ENCODE data around the gene TTI1. TPM values are rescaled to one million over a fixed set of nuclear protein-coding genes. Genes with fewer than 3 reads are reported as not detected.

Gene TTI1
- total RNA-seq, 1 experiment from 2014 or later: 16.1 TPM

DNA sequence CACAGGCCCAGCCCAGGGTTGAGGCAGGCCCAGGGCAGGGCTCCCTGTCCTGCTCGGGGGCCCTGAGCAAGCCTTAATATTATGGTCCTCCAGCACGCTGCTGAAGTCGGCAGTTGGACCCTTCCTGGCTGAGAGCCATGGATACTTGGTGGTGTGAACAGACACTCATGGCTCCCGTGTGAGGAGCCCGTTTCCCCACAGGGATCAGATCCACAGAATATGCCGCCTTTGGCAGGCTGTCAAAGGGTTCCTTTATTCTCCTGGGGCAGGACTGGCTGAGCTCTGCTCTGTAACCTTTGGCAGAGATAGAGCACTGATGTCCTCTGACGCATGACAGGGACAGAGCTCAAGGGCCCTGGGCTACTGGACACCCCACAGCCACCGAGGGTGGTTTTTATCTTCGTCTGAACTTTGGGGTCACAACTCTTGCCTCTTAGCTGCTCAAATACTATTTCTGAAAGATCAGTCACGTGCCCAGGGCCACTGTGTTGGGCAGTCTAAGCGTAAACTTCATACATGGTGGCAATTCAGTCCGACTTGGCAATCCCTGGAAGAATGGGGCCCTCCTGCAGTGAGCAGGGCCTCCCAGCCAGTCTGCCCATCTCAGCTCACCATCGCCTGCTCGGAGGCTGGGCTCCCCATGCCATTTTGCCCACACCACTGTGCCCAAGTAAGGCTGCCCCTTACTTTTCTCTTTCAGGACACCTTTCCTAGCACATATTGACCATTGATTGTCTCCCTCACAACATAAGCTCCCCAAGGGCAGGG, 49.1 kb downstream of the TTI1 start:
- DNase-seq (ENCODE audit: low read depth in 1 of 2, low spot score in 2 of 2): no peak
- Histone ChIP-seq H3K4me1 (replicated peaks) (peaks cover 29% of the 10 kb centered on the region), H3K27ac (no peak overlapping the region), H3K9me3 (replicated peaks) (no peaks in the 10 kb centered on the region), H3K36me3 (peaks cover 12% of the 10 kb centered on the region), H3K27me3 (replicated peaks) (no peaks in the 10 kb centered on the region), H3K4me3 (no peak overlapping the region)

DNA sequence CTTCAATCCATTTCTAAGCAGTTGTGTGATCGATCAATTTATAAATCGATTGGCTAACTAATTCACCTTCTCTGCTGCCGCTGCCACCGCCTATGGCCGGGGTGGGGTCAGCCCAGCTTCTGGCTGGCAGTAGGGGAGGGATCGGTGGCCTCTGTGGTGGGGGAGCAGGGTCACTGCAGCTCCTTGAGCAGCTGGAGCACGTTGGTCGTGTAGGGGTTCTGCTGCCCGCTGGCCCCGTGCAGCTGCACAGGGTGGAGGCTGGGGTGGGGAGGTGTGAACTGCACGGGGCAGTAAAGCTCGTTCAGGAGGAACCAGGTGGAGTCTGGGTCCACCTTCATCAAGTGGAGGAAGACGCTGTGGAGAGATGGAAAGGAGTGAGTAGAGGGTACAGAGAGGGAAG, 50.0 kb downstream of the TTI1 start:
- Histone ChIP-seq H3K9me3 (replicated peaks) (no peaks in the 10 kb centered on the region), H3K4me3 (no peak overlapping the region), H3K27me3 (replicated peaks) (no peaks in the 10 kb centered on the region), H3K4me1 (replicated peaks) (peaks cover 19% of the 10 kb centered on the region), H3K27ac (no peak overlapping the region), H3K36me3 (peaks cover 12% of the 10 kb centered on the region)
- DNase-seq (ENCODE audit: low read depth in 1 of 2, low spot score in 2 of 2): no peak

DNA sequence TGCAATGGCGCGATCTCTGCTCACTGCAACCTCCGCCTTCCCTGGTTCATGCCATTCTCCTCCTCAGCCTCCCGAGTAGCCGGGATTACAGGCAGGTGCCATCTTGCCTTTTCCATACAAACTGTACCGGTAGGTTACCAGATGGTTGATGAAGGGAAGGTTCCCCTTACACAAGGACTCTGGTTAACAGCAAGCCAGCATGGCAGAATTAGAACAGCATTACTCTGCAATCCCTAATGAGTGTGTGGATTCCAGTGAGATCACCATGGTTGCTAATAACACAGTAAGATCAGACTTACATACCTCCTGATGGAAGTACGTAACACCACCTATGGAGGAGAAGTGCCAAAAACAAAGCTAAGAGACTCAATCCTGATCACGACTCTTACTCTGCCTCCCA, 51.7 kb downstream of the TTI1 start:
- H3K4me1 ChIP-seq (replicated peaks): peaks cover 2% of the 10 kb centered on the region
- H3K36me3 ChIP-seq: peaks cover 4% of the 10 kb centered on the region
- no peak overlapping the region for H3K4me3 ChIP-seq
- no peaks in the 10 kb centered on the region for H3K27me3 ChIP-seq (replicated peaks)
- no peak overlapping the region for H3K27ac ChIP-seq
- DNase-seq (ENCODE audit: low read depth in 1 of 2, low spot score in 2 of 2): no peak
- no peaks in the 10 kb centered on the region for H3K9me3 ChIP-seq (replicated peaks)

DNA sequence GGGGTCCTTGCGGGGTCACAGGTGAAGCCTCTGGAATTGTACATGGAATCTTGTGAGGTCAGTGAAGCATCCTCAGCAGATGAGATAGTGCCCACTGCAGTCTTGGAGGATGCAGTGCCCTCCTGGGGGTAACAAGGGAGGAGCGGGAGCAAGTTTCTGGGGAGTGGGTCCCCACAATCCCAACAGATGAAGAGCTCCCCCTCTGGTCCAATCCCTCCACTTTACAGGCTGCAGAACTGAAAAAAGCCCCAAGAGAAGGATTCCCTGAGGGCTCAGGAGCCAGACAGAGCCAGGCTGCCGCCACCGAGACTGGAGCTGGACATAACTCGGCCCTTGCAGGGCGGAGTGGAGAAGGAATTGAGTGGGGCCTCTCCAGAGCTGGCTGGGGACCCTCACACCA, 52.4 kb downstream of the TTI1 start:
- Histone ChIP-seq H3K27me3 (replicated peaks) (no peaks in the 10 kb centered on the region), H3K36me3 (no peaks in the 10 kb centered on the region; the same call in none of the 2 replicates), H3K4me1 (replicated peaks) (no peaks in the 10 kb centered on the region), H3K4me3 (no peak overlapping the region), H3K27ac (no peak overlapping the region), H3K9me3 (replicated peaks) (no peaks in the 10 kb centered on the region)
- no peak for DNase-seq (ENCODE audit: low read depth in 1 of 2, low spot score in 2 of 2)

DNA sequence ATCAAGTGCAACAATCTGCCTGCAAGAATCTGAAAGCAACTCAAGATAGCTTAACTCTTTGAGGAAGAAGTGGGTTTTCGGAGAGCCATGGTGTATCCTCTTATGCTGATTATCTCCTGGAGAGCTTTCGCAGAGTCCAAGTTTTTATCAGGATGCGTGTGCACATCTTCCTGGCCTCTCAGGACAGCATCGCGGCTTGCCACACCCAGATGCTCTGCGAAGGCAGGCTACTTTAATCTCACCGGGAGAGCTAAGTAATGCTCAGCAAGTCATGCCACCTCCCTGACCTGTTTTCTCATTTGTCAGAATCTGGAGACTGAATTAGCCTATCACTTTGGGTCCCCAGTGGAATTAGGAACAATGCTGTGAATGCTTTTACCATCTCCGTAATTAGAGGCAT, 52.9 kb downstream of the TTI1 start:
- Histone ChIP-seq H3K27ac (no peak overlapping the region), H3K9me3 (replicated peaks) (no peaks in the 10 kb centered on the region), H3K27me3 (replicated peaks) (no peaks in the 10 kb centered on the region), H3K36me3 (no peaks in the 10 kb centered on the region; the same call in 1 of the 2 replicates), H3K4me1 (replicated peaks) (no peaks in the 10 kb centered on the region), H3K4me3 (no peak overlapping the region)
- no peak for DNase-seq (ENCODE audit: low read depth in 1 of 2, low spot score in 2 of 2)

DNA sequence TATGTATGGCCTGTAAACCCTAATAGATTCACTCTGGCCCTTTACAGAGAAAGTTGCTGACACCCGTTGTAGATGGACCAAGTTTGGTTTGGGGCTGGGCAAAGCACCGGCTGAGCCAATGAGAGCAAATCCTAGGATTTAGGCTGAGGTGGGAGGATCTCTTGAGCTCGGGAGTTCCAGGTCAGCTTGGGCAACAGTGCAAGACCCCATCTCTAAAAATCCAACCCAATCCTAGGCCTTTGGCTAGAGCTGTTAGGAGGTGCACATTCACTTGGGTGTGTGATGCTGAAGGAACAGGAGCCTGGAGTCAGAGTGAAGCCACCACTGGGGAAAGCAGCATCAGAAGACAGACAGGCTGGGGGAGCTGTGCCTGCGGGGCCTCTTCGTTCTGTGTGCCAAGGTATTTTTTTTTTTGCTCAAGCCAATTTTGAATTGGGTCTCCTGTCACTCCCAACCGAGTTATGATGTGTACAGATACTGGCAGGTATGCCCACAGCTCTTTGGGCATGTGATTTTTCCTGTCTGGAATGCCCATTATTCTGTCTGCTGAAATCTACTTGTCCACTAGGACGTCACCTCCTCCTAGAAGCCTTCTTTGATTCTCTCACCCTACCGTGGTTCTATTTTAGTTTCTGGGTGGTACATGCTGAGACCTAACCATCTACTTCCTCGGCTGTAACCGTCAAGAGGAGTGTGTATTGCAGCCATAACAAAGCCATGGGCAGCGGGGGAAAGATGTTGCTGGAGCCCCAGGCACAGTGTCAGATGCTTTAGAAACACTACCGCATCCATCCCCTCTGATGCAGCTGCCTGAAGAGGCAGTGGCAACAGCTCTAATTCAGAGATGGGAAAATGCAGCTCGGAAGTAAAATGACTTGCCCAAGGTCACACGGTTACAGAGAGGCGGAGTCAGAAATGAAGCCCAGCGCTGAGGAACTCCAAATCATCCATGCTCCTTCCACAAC, 54.0 kb downstream of the TTI1 start:
- no peak overlapping the region for H3K4me3 ChIP-seq
- no peak overlapping the region for H3K27ac ChIP-seq
- no peaks in the 10 kb centered on the region for H3K27me3 ChIP-seq (replicated peaks)
- H3K36me3 ChIP-seq: no peaks in the 10 kb centered on the region
- H3K4me1 ChIP-seq (replicated peaks): no peaks in the 10 kb centered on the region
- DNase-seq (ENCODE audit: low read depth in 1 of 2, low spot score in 2 of 2): no peak
- H3K9me3 ChIP-seq (replicated peaks): no peaks in the 10 kb centered on the region

DNA sequence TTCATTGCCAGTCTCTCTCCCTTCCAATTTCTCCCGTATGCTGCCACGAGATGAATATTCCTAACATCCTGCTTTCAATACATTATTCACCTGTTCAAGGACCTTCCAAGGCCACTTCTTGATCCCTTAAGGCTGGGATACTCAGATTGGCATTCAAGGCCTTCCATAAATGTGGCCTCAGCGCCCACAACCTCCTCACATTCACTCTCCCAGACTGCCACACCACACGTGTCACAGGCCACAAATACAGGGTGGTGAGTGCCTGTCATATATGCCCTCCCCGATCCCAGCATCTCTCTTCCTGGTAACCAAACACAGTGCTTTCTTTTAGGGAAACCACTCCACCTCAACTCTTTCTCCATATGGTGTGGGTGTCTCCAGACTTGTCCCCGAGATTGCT, 55.5 kb downstream of the TTI1 start:
- Histone ChIP-seq H3K4me3 (no peak overlapping the region), H3K4me1 (replicated peaks) (no peaks in the 10 kb centered on the region), H3K27me3 (replicated peaks) (no peaks in the 10 kb centered on the region), H3K9me3 (replicated peaks) (no peaks in the 10 kb centered on the region), H3K27ac (no peak overlapping the region), H3K36me3 (no peaks in the 10 kb centered on the region)
- DNase-seq (ENCODE audit: low read depth in 1 of 2, low spot score in 2 of 2): no peak

DNA sequence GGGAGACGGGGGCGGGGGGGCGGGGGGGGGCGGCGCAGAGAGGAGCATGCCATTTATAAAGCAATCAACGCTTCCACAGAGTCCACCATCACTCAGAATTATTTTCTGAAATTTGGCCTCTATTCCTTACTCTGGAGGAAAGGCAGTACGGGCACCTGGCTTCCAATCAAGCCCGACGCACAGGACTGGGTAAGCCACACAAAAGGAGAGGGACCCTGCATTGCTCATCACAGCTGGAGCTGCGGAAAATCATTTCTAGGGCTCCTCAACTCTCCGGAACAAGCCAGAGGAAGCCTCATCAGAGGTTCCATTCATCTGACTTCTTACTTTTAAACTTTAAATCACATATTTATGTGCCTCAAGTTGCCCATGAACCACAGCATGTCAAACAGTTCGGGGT, 55.9 kb downstream of the TTI1 start:
- no peak overlapping the region for H3K4me3 ChIP-seq
- no peaks in the 10 kb centered on the region for H3K27me3 ChIP-seq (replicated peaks)
- H3K9me3 ChIP-seq (replicated peaks): no peaks in the 10 kb centered on the region
- no peaks in the 10 kb centered on the region for H3K36me3 ChIP-seq
- H3K27ac ChIP-seq: no peak overlapping the region
- DNase-seq (ENCODE audit: low read depth in 1 of 2, low spot score in 2 of 2): no peak
- H3K4me1 ChIP-seq (replicated peaks): no peaks in the 10 kb centered on the region

DNA sequence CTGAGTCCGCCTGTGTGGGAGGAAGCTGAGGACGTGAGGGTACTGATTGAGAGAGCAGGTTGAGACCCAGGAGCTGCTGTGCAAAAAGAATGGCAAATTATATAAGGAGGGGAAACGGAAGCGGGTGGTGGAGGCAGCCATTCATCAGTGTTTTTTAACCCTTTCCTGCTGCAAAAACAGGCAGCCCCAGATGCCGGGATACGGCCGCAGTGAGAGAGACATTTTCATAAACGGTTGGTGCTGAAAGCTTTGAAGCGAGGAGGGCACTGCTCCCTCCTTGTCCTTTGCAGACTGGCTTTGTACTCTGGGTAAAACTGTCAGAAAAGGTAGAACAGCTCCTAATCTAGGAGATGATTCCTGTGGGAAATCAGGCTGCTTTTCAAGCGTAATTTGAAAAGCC, 56.4 kb downstream of the TTI1 start:
- no peaks in the 10 kb centered on the region for H3K36me3 ChIP-seq
- no peaks in the 10 kb centered on the region for H3K27me3 ChIP-seq (replicated peaks)
- H3K27ac ChIP-seq: no peak overlapping the region
- H3K4me1 ChIP-seq (replicated peaks): no peaks in the 10 kb centered on the region
- H3K9me3 ChIP-seq (replicated peaks): no peaks in the 10 kb centered on the region
- H3K4me3 ChIP-seq: no peak overlapping the region
- DNase-seq (ENCODE audit: low read depth in 1 of 2, low spot score in 2 of 2): no peak

DNA sequence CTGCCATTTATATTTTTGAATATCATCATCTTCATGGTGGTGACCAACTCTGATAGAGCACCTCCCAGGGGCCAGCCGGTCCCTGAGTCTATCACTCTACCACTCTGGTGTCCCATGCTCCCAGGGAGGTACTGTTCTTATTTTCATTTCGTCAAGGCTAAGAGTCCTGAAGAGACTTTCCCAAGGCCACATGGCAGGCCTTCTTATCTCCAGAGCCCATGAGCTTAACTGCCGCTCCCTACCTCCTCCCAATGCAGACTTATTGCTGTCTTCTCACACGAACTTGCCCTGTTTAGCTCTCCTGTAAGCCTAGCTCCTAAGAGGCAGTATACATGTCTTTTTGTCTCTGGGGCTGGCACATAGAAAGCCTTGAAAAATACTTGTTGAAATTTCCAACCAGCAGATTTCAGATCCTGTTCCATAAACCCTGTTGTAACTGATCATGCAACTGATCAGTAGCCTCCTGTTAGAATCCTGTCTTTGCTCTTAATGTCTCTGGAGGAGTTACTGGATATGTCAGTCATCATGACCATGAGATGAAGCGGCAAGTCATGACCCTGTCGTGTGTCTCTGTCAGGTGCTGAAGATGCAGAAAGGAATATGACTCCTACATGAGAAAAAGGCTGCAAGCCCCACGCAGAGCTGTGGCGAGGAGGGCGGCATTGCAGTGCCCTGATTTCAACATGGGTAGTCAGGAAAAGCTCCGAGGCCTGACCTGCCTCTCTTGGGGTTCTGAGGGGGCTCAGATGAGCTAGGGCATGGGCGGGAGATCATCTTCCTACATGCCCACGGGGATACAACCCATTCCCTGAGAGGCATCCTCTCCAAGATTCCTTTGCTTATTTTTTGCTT, 60.0 kb downstream of the TTI1 start:
- DNase-seq (ENCODE audit: low read depth in 1 of 2, low spot score in 2 of 2): no peak
- H3K4me1 ChIP-seq (replicated peaks): no peaks in the 10 kb centered on the region

DNA sequence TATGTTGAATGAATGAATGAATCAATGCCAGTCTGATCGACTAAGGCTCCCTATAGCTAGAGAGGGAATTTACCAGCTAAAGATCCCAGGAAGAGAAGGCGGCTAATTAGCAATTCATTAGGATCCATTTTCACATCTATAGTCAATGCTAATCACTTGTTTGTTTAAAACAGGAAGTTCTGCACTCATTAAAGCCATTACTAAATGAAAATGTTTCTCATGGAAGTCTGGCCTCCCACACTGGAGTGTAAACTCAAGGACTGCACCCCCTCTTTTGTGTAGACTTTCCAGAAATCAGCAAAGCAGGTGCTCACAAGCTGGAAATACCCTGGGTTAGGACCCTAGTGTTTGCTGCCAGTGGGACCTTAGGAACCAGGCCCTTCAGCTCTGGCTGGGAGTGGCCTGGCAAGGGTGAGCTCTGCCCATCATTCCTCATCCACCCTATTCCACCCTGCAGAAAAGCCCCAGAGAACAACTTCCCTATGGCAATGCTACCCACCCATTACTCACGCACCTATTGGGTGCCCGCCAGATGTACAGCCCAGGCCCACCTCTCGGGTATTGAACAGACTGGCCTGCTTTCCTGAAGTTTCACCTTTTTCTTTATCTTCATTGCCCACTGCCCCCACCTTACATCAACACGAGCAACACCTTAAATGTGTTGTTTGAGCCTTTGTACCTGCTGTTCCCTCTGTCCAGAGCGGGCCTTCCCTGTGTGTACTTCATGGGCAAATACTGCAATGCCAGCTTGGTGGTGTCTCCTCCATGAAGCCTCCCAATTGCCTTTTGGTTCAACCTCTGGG, 60.8 kb downstream of the TTI1 start:
- no peaks in the 10 kb centered on the region for H3K4me1 ChIP-seq (replicated peaks)
- H3K4me3 ChIP-seq: no peak overlapping the region
- no peak for DNase-seq (ENCODE audit: low read depth in 1 of 2, low spot score in 2 of 2)
- no peaks in the 10 kb centered on the region for H3K9me3 ChIP-seq (replicated peaks)
- no peaks in the 10 kb centered on the region for H3K36me3 ChIP-seq
- H3K27me3 ChIP-seq (replicated peaks): no peaks in the 10 kb centered on the region
- H3K27ac ChIP-seq: no peak overlapping the region

More for the DNA sequence above, 60.0 kb downstream of the TTI1 start:
- no peaks in the 10 kb centered on the region for H3K27me3 ChIP-seq (replicated peaks)
- H3K4me3 ChIP-seq: no peak overlapping the region
- H3K27ac ChIP-seq: no peak overlapping the region
- no peaks in the 10 kb centered on the region for H3K9me3 ChIP-seq (replicated peaks)
- no peaks in the 10 kb centered on the region for H3K36me3 ChIP-seq

DNA sequence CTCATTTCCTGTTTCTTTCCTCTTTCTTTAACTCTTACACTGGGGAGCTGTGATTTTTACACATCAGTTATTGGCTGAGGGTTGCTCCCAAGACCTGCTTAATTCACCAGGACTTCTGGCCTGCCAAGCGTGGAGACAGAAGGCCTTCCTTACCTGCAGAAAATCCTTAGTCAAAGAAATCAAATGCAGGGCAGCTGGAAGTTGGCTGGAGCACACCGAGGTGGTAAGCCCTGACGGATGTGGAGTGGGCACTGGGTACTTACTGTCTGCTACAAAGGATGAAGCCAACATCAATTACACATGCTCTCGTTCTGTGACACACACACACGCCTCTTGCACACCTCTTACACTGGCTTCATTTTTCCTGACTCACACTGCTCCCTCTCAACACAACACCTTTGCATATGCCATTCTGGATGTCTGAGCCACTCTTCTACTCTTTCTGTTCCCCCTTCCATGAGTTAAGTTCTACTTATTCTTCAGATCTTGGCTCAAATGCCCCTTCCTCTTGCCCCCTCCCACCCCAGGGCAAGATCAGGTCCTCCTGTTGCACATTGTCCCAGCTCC, 61.6 kb downstream of the TTI1 start:
- no peak overlapping the region for H3K4me3 ChIP-seq
- DNase-seq (ENCODE audit: low read depth in 1 of 2, low spot score in 2 of 2): no peak
- H3K9me3 ChIP-seq (replicated peaks): no peaks in the 10 kb centered on the region
- no peak overlapping the region for H3K27ac ChIP-seq
- no peaks in the 10 kb centered on the region for H3K27me3 ChIP-seq (replicated peaks)
- H3K4me1 ChIP-seq (replicated peaks): no peaks in the 10 kb centered on the region
- H3K36me3 ChIP-seq: no peaks in the 10 kb centered on the region

DNA sequence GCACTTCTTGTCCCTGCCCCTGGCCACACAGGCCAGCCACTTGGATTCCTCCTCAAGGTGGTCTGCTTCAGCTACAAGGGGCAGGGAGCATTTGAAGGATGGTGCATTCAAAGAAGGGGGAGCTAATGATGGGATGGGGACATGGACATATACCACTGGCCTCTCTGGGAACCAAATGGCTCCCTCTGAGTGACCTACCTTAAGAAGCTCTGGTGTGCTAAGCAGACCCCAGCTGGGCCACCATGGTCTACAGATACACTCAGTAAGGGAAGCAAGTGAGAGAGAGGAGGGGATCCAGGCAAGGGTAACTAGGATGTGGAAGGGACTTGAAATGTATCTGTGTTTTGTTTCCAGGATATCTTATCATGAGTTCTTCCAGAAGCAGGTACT, 62.4 kb downstream of the TTI1 start:
- Histone ChIP-seq H3K9me3 (replicated peaks) (no peaks in the 10 kb centered on the region), H3K4me3 (no peak overlapping the region), H3K36me3 (no peaks in the 10 kb centered on the region), H3K27me3 (replicated peaks) (no peaks in the 10 kb centered on the region), H3K27ac (no peak overlapping the region), H3K4me1 (replicated peaks) (no peaks in the 10 kb centered on the region)
- DNase-seq (ENCODE audit: low read depth in 1 of 2, low spot score in 2 of 2): no peak
